ENCODE measurements around the gene GPR148. TPM values are rescaled to one million over a fixed set of nuclear protein-coding genes. Genes with fewer than 3 reads are reported as not detected.

Gene GPR148
- total RNA-seq, 4 donors from 2014 or later, result not detected

DNA sequence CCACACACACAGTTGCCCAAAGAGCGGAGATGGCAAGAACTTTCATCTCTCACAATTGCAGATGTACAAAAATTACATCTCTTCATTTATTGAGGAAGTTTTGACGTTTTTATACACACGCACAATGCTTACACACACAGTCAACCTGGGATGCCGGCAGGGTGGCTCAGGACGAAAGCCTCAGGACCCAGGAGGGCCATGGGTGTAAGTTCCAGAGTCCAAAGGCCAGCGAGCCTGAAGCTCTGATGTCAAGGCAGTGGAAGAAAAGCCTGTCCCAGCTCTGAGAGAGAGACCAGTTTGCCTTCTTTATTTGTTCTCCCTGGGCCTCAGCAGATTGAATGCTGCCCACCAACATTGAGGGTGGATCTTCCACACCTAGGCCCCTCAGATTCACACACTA, 36.6 kb downstream of the GPR148 start:
- H3K36me3 ChIP-seq, result no peaks in the 10 kb centered on the region
- no peaks in the 10 kb centered on the region for H3K4me1 ChIP-seq
- no peaks in the 10 kb centered on the region for H3K27me3 ChIP-seq
- H3K27ac ChIP-seq, result no peak overlapping the region
- no peaks in the 10 kb centered on the region for H3K9me3 ChIP-seq
- no peak overlapping the region for H3K4me3 ChIP-seq
- TF ChIP-seq POLR2A (IDR thresholded peaks at IDR 0.05), result no peak
- TF ChIP-seq, protein P1, sequence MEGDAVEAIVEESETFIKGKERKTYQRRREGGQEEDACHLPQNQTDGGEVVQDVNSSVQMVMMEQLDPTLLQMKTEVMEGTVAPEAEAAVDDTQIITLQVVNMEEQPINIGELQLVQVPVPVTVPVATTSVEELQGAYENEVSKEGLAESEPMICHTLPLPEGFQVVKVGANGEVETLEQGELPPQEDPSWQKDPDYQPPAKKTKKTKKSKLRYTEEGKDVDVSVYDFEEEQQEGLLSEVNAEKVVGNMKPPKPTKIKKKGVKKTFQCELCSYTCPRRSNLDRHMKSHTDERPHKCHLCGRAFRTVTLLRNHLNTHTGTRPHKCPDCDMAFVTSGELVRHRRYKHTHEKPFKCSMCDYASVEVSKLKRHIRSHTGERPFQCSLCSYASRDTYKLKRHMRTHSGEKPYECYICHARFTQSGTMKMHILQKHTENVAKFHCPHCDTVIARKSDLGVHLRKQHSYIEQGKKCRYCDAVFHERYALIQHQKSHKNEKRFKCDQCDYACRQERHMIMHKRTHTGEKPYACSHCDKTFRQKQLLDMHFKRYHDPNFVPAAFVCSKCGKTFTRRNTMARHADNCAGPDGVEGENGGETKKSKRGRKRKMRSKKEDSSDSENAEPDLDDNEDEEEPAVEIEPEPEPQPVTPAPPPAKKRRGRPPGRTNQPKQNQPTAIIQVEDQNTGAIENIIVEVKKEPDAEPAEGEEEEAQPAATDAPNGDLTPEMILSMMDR (IDR thresholded peaks at IDR 0.05), result no peak
- no peak for DNase-seq

DNA sequence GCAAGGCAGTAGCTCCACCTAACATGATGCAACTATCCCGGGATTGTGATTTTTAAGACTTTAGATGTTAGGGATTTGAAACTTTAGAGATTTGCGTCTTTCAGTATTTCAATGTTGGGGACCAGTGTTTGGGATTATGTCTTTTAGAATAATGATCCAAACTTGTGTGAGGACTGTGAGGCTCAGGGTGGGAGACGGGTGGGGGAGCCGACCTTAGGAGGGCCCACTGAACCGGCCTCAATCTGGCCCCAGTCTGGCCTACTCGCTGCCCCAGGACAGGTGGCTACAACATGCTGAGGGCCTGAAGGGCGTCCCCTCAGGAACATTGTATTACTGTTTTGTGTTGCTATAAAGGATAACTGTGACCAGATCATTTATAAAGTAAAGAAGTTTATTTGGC, 37.2 kb downstream of the GPR148 start:
- TF ChIP-seq POLR2A (IDR thresholded peaks at IDR 0.05), result no peak
- TF ChIP-seq, protein P1 (IDR thresholded peaks at IDR 0.05), result no peak
- Histone ChIP-seq H3K27me3 (no peaks in the 10 kb centered on the region), H3K9me3 (no peaks in the 10 kb centered on the region), H3K27ac (no peak overlapping the region), H3K36me3 (no peaks in the 10 kb centered on the region), H3K4me3 (no peak overlapping the region), H3K4me1 (no peaks in the 10 kb centered on the region)
- DNase-seq, result no peak

DNA sequence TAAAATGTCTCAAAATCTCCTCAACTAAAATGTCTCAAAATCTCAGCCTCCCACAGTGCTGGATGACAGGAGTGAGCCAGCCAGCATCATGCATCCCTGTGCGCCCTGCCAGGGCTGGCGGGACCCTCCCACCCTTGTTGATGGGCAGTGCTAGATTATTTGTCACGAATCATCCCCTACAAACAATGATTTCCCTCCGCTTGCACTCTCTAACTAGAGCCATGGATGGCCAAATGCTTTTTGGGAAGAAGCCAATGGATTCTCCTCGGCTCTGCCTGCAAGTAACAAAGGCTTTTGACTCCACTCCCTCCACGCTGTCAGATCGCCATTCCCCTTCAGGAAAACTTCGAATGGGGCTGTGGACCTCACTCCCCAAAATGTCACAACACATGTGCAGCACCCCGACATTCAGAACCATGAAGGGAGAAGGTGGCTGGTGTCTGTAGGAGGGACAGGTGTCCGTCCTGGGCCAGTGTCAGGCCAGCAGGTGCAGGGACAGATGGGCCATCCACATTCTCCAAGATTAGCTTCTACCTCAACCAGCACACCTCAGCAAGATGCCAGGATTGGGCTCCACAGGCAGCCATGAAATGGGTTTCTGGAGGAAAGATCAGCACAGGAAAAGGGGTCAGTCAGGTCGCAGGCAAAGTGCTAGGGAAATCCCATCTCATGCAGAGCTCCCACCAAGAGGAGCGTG, 38.0 kb downstream of the GPR148 start:
- no peak for DNase-seq
- H3K4me1 ChIP-seq, result no peaks in the 10 kb centered on the region
- no peak for TF ChIP-seq POLR2A (IDR thresholded peaks at IDR 0.05)
- H3K36me3 ChIP-seq, result no peaks in the 10 kb centered on the region
- no peak overlapping the region for H3K4me3 ChIP-seq
- H3K27ac ChIP-seq, result no peak overlapping the region
- H3K9me3 ChIP-seq, result no peaks in the 10 kb centered on the region
- no peaks in the 10 kb centered on the region for H3K27me3 ChIP-seq

DNA sequence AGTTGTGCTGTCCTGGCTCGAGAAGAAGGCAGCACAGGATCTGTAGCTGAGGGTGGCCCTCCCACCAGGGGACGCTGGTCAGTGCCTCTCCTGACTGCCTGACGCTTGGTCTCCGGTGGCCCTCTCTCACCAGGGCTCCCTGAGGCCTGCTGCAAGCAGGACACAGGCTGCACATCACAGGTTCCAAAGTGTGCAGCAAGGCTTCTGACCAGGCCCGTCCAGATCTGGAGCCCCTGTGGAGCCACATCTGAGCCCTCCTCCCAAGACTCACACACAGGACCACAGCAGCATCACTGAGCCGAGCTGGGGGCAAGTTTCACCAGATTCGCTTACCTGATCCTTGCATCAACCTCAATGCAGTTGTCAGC, 38.5 kb downstream of the GPR148 start:
- TF ChIP-seq, protein P1 (IDR thresholded peaks at IDR 0.05), result no peak
- TF ChIP-seq POLR2A (IDR thresholded peaks at IDR 0.05), result no peak

DNA sequence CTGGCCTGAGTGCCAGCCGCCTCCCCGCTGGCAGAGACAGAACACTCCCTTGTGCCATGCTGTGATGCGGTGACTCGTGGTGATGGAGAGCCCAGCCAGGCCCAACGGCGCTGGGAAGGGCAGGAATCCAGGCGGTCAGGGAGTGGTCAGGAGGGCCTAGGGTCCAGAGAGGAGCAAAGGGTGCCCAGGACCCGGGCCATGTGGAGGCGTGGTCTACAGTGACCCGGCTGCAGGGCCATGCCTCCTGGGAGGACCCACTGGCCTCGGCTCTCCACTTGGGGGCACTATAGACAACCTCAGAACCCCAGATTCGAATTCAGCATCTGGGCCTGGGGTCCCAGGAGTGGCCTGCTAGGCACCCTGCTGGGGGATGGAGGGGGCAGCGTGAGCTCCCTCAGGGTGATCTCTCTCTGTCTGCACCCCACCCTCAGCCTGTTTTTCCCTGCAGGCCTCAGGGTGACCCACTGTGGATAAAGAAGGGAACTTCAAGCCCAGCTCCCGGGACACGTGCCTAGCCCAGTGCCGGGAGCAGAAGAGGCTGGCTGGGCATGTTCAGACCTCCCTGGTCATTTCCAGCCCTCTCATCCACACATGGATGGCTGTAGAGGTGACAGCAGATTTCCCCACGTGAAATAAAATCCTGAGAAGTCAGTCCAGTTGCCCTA, 39.5 kb downstream of the GPR148 start:
- Histone ChIP-seq H3K36me3 (no peaks in the 10 kb centered on the region), H3K9me3 (no peaks in the 10 kb centered on the region), H3K4me1 (no peaks in the 10 kb centered on the region), H3K4me3 (no peak overlapping the region), H3K27ac (no peak overlapping the region), H3K27me3 (no peaks in the 10 kb centered on the region)
- no peak for TF ChIP-seq POLR2A (IDR thresholded peaks at IDR 0.05)
- TF ChIP-seq, protein P1 (IDR thresholded peaks at IDR 0.05), result no peak
- DNase-seq, result no peak

More for the DNA sequence above, 38.5 kb downstream of the GPR148 start:
- no peaks in the 10 kb centered on the region for H3K27me3 ChIP-seq
- no peaks in the 10 kb centered on the region for H3K4me1 ChIP-seq
- DNase-seq, result no peak
- H3K9me3 ChIP-seq, result no peaks in the 10 kb centered on the region
- no peaks in the 10 kb centered on the region for H3K36me3 ChIP-seq
- no peak overlapping the region for H3K4me3 ChIP-seq
- no peak overlapping the region for H3K27ac ChIP-seq

DNA sequence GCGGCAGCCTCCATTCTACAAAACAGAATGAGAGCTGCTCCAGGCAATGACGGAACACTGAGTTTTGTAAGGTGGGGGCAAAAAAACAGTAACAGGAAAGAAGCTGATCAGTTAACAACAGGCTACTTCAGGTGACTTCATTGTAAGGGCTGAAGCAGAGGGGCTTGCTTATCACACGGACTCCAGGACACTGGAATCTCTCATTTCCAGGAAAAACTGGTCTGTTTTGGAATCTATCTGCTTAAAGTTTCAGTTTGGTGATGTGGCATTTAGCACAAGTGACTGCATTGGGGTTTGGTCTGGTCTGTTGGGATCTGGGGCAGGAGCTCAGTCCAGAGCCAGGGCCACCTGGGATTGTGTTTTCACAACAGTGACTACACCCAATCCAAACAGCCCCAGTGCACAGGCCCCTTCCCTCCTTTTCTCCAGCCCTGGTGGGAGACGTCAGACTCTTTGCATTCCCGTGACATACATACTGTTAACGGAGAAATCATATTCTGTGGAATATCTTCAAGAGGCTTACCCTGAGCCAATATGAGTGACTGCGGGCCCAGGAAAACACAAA, 40.6 kb downstream of the GPR148 start:
- H3K9me3 ChIP-seq, result no peaks in the 10 kb centered on the region
- no peak for DNase-seq
- no peak overlapping the region for H3K4me3 ChIP-seq
- H3K4me1 ChIP-seq, result no peaks in the 10 kb centered on the region
- no peak for TF ChIP-seq POLR2A (IDR thresholded peaks at IDR 0.05)
- TF ChIP-seq, protein P1 (IDR thresholded peaks at IDR 0.05), result no peak
- no peak overlapping the region for H3K27ac ChIP-seq
- H3K36me3 ChIP-seq, result no peaks in the 10 kb centered on the region
- no peaks in the 10 kb centered on the region for H3K27me3 ChIP-seq
